Measurements from ENCODE around the gene RAB35. TPM values are rescaled to one million over a fixed set of nuclear protein-coding genes. Genes with fewer than 3 reads are reported as not detected.

The RAB35 gene
- total and polyA plus RNA-seq, 8 donors: 8.1 to 35.4 (median 16.5) TPM

- Histone ChIP-seq H3K9me3 (no peaks in the 10 kb centered on the region), H3K36me3 (peaks cover 0 to 19% (median 11%) of the 10 kb centered on the region in 4 donors), H3K4me3 (no peak overlapping the region), H3K4me1 (peaks cover 20 to 43% (median 31%) of the 10 kb centered on the region in 4 donors), H3K27ac (no peak overlapping the region), H3K27me3 (no peaks in the 10 kb centered on the region)
- no peak for DNase-seq
- intact Hi-C loops (cut with DNase I; ENCODE audit: low total_unique reads): no loop called here
- WGBS, 5 donors: 42 to 68% (median 53%) methylated on average over 4 of the region's 4 CpGs
- TF ChIP-seq CTCF (IDR thresholded peaks at IDR 0.05) (no peak), POLR2A (IDR thresholded peaks at IDR 0.05) (no peak), POLR2AphosphoS5 (IDR thresholded peaks at IDR 0.05) (no peak), EP300 (IDR thresholded peaks at IDR 0.05) (no peak)
These were observed 5.3 kb upstream of the RAB35 start for GRCh38 chr12:120121766-120122293.

- H3K36me3 ChIP-seq: peaks cover 0 to 14% (median 6%) of the 10 kb centered on the region in 4 donors
- TF ChIP-seq POLR2AphosphoS5 (IDR thresholded peaks at IDR 0.05) (no peak), EP300 (IDR thresholded peaks at IDR 0.05) (no peak), POLR2A (IDR thresholded peaks at IDR 0.05) (no peak), CTCF (IDR thresholded peaks at IDR 0.05) (no peak)
- H3K27ac ChIP-seq: no peak overlapping the region
- H3K27me3 ChIP-seq: no peaks in the 10 kb centered on the region
- no peak overlapping the region for H3K4me3 ChIP-seq
- H3K4me1 ChIP-seq: peaks cover 20 to 39% (median 31%) of the 10 kb centered on the region in 4 donors
- 55 to 72% (median 68%) methylated on average over 2 of the region's 2 CpGs for WGBS, 5 donors
- intact Hi-C loops (cut with DNase I; ENCODE audit: low total_unique reads): no loop called here
- DNase-seq: no peak
- no peaks in the 10 kb centered on the region for H3K9me3 ChIP-seq
These were observed 4.8 kb upstream of the RAB35 start for GRCh38 chr12:120121343-120121742.

- no peak for DNase-seq
- H3K4me3 ChIP-seq: no peak overlapping the region
- no peaks in the 10 kb centered on the region for H3K27me3 ChIP-seq
- peak overlapping the region in 4 of 5 donors; percentile 42 to 98 (median 97) for H3K27ac ChIP-seq
- 71 to 84% (median 80%) methylated on average over 9 of the region's 9 CpGs for WGBS, 5 donors
- H3K4me1 ChIP-seq: peaks cover 36 to 51% (median 47%) of the 10 kb centered on the region in 4 donors
- TF ChIP-seq EP300 (IDR thresholded peaks at IDR 0.05): no peak
- TF ChIP-seq CTCF (IDR thresholded peaks at IDR 0.05): no peak
- no peak for TF ChIP-seq POLR2A (IDR thresholded peaks at IDR 0.05)
- no peak for TF ChIP-seq POLR2AphosphoS5 (IDR thresholded peaks at IDR 0.05)
- H3K9me3 ChIP-seq: no peaks in the 10 kb centered on the region
- intact Hi-C loops (cut with DNase I; ENCODE audit: low total_unique reads): no loop called here
- peaks cover 0 to 5% (median under 1%) of the 10 kb centered on the region in 4 donors for H3K36me3 ChIP-seq
These were observed 2.9 kb upstream of the RAB35 start for GRCh38 chr12:120119271-120119973.

- Histone ChIP-seq H3K4me3 (peak overlapping the region in 3 of 4 donors; percentile 75 to 88 (median 78)), H3K36me3 (peaks cover 0 to 15% (median 10%) of the 10 kb centered on the region in 4 donors), H3K9me3 (no peaks in the 10 kb centered on the region), H3K27me3 (no peaks in the 10 kb centered on the region), H3K27ac (peak overlapping the region; percentile 42 to 98 (median 96)), H3K4me1 (peaks cover 36 to 60% (median 54%) of the 10 kb centered on the region in 4 donors)
- TF ChIP-seq EP300 (IDR thresholded peaks at IDR 0.05): no peak
- TF ChIP-seq POLR2AphosphoS5 (IDR thresholded peaks at IDR 0.05): peak in 1 of 3 donors; percentile 22
- DNase-seq: peak in 1 of 2 donors; percentile 50
- 40 to 51% (median 43%) methylated on average over 11 of the region's 11 CpGs for WGBS, 5 donors
- intact Hi-C loops (cut with DNase I; ENCODE audit: low total_unique reads): no loop called here
These were observed 1.9 kb upstream of the RAB35 start for GRCh38 chr12:120118321-120119061.

Data from stomach (tissue), 9 donors.